ENCODE measurements around the gene ZNF792. TPM values are rescaled to one million over a fixed set of nuclear protein-coding genes. Genes with fewer than 3 reads are reported as not detected.

The ZNF792 gene
- total and polyA plus RNA-seq, 2 of the 4 experiments (the other 2 are of a cell fraction): 1.5 to 4.8 TPM

GRCh38 chr19:34999498-35000337 lies 35.7 kb upstream of the ZNF792 start, which contains the start of gene GRAMD1A:
Gene GRAMD1A (plus strand): TSS chr19:35000323. CDS start chr19:35000479, 156 bp downstream.
- Histone ChIP-seq H2BK120ac (ENCODE audit: low read depth, low read length) (peak within 1 kb of the TSS; percentile 58), H2AK5ac (ENCODE audit: low read depth, low read length) (peak within 1 kb of the TSS; percentile 75), H3K9me3 (ENCODE audit: control insufficient read depth, insufficient read depth, low read length) (peaks cover 2% of the 10 kb centered on the region; the same call in 1 of the 2 replicates), H3K4me2 (ENCODE audit: low read depth, low read length) (peak within 1 kb of the TSS; percentile 96), H3K36me3 (ENCODE audit: control insufficient read depth, insufficient read depth, low read length) (peaks cover 9% of the 10 kb centered on the region), H4K8ac (ENCODE audit: low read depth in 2 of 2, low read length in 2 of 2) (peak within 1 kb of the TSS; percentile 92 to 98), H3K4me3 (ENCODE audit: insufficient read depth, low read depth, low read length) (peak within 1 kb of the TSS; percentile 96), H3K4ac (ENCODE audit: low read depth, low read length) (peak within 1 kb of the TSS; percentile 91), H2BK15ac (ENCODE audit: low read depth, low read length) (peak within 1 kb of the TSS; percentile 53; the same call in 1 of the 3 replicates), H3K56ac (ENCODE audit: extremely low read depth, insufficient read depth, low read length) (peak within 1 kb of the TSS; percentile 92), H3K18ac (ENCODE audit: low read depth, low read length) (peak within 1 kb of the TSS; percentile 93), H3K4me1 (ENCODE audit: control insufficient read depth, insufficient read depth, low read length) (peaks cover 14% of the 10 kb centered on the region), H3K14ac (replicated peaks; ENCODE audit: low read depth, low read length) (peak within 1 kb of the TSS; percentile 86), H4K5ac (ENCODE audit: low read depth, low read length) (peak within 1 kb of the TSS; percentile 97), H3K9me1 (ENCODE audit: insufficient read depth, low read length) (peaks cover 17% of the 10 kb centered on the region), H3K79me1 (ENCODE audit: low read depth in 1 of 2, low read length in 2 of 2) (peaks cover 16 to 49% of the 10 kb centered on the region in 2 experiments), H2BK20ac (ENCODE audit: low read depth, low read length) (no peak within 1 kb of the TSS), H2AFZ (replicated peaks; ENCODE audit: low read length, poor library complexity) (peak within 1 kb of the TSS; percentile 95), H2AK9ac (replicated peaks; ENCODE audit: low read depth, low read length, poor library complexity) (peak within 1 kb of the TSS; percentile 98), H4K91ac (ENCODE audit: insufficient read depth, low read depth, low read length) (peak within 1 kb of the TSS; percentile 93), H3K23ac (ENCODE audit: low read depth, low read length) (peak within 1 kb of the TSS; percentile 93), H4K20me1 (ENCODE audit: insufficient read depth, low read length) (peaks cover 34% of the 10 kb centered on the region), H3K27me3 (ENCODE audit: control insufficient read depth, insufficient read depth, low read length) (no peaks in the 10 kb centered on the region), H2BK5ac (ENCODE audit: low read depth, low read length, poor library complexity, severe bottlenecking) (peak within 1 kb of the TSS; percentile 95), H3K9ac (ENCODE audit: low read depth, low read length) (peak within 1 kb of the TSS; percentile 92), H3K27ac (ENCODE audit: insufficient read depth, low read length) (peak within 1 kb of the TSS; percentile 97)
- intact Hi-C loops (cut with micrococcal nuclease) (no loop called here), in situ Hi-C loops (cut with MboI; ENCODE audit: low sequenced_read_pairs) (no loop called here), dilution Hi-C loops (cut with HindIII; ENCODE audit: low sequenced_read_pairs, unreplicated experiment) (no loop called here)
- ChIA-PET POLR2A (ENCODE audit: unreplicated experiment) (no interaction called here), CTCF (interaction anchor here (1.0 kb wide), 1 partner anchor 44 kb away, joined by 3 read pairs; no protein-coding TSS in a partner anchor)
- no TSS peak for BruUV-seq (replicated peaks)
- TF ChIP-seq ELK1 (IDR thresholded peaks at IDR 0.05; ENCODE audit: borderline replicate concordance, low read depth, low read length) (no peak), MAZ (IDR thresholded peaks at IDR 0.05; ENCODE audit: borderline replicate concordance, low read depth, low read length) (peak; percentile 95; the same call in 1 of the 2 replicates), POLR2A (IDR thresholded peaks at IDR 0.05; ENCODE audit: low read depth, low read length) (peak; percentile 86)
- ATAC-seq (ENCODE audit: low read depth) (peak; percentile 92), DNase-seq (peak; percentile 80)
- 2% methylated on average over 11 of the region's 45 CpGs; no CpG with 5 or more reads in 1 of the 2 experiments for WGBS, 2 experiments (ENCODE audit: extremely low coverage in 2 of 2, insufficient read length in 1 of 2)

Data from IMR-90 (cell line).